ENCODE measurements around the gene TMUB2.

Gene TMUB2

DNA sequence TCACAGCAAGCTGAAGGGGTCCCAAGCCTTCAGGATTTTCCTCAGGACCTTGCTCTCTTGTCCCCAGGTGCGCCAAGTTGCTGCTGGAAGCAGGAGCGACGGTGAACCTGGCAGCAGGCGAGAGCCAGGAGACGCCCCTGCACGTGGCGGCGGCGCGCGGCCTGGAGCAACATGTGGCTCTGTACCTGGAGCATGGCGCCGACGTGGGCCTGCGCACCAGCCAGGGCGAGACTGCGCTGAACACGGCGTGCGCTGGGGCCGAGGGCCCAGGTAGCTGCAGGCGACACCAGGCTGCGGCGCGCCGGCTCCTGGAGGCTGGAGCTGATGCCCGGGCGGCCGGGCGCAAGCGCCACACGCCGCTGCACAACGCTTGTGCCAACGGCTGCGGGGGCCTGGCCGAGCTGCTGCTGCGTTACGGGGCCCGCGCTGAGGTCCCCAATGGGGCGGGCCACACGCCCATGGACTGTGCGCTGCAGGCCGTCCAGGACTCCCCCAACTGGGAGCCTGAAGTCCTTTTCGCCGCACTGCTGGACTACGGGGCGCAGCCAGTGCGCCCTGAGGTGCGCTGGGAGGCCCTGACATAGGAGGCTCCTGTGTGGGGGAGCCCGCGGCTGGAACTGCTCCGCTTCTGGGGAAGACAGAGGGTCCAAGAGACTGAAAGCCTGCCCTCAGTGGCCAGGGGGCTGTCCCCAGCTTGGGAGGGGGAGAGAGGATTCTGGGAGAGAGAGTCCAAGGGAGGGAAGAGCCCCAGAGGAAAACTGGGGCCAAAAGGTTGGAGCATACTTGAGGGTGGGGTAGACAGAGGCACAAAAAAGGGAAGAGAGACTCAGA is 9.9 kb upstream of the TMUB2 start:
- DNase-seq, result no peak

DNA sequence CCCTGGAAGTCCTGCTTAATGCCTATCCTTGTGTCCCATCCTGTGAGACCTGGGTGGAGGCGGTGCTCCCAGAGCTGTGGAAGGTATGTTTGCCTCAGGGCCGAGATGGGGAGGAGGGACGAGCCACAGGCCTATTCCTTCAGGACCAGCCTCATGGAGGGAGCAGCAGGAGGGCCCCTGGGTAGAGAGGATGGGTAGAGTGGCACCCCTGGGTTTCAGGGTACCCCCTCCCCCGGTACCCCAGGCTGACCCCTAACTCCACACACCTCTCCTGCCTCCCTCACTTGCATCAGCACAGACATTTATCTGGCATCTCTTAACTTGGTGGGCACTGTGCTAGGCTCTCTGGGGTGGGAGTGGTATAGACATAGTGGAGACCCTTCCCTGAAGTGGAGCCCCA is 9.1 kb upstream of the TMUB2 start:
- no peak for DNase-seq

DNA sequence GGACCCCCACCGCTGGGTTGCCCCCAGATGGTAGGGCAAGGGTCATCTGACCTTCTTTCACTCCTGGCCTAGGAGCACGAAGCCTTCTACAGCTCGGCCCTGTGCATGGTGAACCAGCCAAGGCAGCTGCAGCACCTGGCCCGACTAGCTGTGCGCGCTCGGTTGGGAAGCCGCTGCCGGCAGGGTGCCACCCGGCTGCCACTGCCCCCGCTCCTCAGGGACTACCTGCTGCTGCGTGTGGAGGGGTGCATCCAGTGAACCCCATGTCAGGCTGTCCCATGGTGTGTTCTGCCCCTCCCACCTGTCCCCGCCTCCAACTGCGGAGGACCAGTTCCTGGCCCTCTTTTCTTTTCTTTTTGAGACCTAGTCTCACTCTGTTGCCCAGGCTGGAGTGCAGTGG is 8.6 kb upstream of the TMUB2 start:
- DNase-seq, result no peak

DNA sequence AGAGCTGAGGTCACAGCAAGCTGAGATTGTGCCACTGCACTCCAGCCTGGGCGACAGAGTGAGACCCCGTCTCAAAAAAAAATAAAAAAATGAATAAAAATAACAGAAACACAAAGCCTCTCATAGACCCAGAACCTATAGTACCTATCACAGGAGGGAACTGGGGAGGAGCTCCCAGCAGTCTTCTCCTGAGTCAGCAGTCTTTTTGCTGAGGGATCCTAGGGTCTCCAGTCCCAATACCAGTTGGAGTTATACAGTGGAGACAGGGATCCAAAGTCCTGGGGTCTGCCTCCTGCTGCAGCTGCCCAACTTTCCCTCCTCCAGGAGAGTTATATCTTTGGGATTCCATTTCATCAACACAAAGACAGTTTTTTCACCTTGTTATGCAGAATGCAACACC is 3.7 kb upstream of the TMUB2 start:
- DNase-seq, result no peak

DNA sequence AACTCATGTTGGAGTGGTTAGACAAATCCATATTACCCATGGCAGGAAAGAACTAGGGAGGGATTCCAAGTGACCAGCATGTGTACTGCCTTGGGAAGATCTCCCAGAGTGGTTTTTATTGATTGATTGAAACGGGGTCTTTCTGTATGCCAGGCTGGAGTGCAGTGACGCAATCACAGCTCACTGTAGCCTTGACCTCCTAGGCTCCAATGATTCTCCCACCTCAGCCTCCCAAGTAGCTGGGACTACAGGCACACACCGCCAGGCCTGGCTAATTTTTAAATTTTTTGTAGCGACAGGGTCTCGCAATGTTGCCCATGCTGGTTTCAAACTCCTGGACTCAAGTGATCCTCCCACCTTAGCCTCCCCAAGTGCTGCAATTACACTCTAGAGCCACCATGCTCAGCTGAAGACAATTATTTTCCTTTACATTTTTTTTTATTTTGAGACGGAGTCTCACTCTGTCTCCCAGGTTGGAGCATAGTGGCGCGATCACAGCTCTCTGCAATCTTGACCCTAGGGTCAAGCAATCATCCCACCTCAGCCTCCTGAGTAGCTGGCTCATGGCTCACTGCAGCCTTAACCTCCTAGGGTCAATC is 2.5 kb upstream of the TMUB2 start:
- no peak for DNase-seq

DNA sequence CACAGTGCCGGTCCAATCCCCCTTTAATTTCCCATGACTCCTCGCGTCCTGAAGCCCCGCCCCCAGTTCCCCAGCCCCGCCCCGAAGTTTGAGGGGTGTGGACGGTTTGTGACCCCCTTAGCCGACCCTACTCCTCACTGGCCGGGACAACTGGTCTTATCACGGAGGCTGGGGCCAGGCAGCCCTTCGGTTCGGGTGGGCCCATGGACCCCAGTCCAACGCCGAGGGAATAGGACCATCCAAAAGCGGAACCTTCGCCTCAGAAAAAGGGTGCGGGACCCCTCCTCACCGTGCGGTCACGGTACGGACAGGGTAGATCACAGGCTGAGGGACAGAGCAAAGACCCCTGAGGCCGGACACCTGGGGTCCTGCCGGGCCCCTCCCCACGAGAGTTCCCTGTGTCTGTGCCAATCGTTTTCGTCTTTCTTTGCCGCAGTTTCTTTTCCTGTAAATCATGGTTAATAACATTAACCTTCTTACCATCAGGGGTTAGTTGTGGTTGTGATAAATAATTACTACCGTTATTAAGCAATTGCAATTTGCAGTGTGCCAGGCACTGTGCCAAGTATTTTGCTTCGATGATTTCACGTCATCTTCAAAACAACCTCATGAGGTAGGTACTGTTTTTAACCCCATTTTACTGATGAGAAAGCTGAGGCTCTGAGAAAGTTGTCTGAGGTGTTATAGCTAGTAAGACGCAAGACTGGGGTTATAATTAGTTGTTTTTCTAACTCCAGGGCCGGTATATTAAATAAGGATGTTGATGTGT is 543 bp downstream of the TMUB2 start:
- DNase-seq, result peak; percentile 41

DNA sequence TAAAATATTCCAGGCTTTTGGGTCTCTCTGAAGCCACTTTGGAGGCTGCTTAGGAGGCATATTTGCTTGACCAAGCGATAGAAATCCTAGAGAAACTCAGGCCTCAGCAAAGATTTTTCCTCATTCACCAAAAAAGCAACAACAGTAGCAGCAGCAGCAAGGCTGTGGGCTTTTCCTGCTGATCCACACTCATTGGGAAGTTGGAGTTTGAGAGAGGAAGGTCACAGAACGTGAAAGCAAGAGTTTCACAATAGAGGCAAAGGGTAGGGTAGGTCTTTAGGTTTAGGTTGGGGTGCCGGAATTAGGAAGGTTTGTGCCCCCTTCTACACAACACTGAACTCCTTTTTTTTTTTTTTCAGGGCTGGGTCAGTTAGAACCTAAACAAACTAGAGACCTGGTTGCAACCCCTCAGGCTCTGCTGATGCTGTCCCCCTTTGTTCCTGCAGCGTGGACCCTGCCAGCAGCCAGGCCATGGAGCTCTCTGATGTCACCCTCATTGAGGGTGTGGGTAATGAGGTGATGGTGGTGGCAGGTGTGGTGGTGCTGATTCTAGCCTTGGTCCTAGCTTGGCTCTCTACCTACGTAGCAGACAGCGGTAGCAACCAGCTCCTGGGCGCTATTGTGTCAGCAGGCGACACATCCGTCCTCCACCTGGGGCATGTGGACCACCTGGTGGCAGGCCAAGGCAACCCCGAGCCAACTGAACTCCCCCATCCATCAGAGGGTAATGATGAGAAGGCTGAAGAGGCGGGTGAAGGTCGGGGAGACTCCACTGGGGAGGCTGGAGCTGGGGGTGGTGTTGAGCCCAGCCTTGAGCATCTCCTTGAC is 2.0 kb downstream of the TMUB2 start:
- DNase-seq, result no peak

DNA sequence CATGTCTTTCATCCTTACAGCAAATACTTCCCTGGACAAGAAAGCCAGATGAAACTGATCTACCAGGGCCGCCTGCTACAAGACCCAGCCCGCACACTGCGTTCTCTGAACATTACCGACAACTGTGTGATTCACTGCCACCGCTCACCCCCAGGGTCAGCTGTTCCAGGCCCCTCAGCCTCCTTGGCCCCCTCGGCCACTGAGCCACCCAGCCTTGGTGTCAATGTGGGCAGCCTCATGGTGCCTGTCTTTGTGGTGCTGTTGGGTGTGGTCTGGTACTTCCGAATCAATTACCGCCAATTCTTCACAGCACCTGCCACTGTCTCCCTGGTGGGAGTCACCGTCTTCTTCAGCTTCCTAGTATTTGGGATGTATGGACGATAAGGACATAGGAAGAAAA is 3.7 kb downstream of the TMUB2 start:
- no peak for DNase-seq

DNA sequence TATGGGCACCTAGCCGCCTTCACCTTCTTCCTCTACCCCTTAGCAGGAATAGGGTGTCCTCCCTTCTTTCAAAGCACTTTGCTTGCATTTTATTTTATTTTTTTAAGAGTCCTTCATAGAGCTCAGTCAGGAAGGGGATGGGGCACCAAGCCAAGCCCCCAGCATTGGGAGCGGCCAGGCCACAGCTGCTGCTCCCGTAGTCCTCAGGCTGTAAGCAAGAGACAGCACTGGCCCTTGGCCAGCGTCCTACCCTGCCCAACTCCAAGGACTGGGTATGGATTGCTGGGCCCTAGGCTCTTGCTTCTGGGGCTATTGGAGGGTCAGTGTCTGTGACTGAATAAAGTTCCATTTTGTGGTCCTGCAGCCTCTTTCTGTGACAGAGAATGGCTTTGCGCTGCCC is 4.6 kb downstream of the TMUB2 start:
- no peak for DNase-seq

DNA sequence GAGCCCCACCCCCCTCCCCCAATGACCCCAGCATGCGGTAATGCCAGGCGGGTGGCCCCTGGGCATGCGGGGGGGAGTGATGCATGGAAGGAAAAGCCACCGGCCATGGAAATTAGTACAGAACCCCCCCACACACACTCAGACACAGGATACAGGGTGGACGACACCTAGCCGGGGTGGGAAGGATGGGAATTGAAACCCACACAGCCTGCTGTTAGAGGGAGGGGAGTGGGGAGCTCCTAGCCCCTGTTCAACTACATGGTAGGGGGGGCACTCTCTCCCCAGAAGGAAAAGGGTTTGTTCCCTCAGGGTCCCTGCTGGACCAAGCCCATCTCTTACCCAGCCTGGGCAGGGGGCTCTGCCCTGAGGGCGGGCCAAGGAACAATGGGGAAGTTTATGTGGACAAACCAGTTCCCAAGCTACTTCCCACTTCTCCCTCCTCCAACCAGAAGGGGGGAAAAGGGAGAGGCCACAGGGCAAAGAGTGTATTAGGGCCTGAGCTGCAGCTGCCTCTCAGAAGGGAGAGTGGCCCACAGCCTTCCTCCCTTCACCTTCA is 5.2 kb downstream of the TMUB2 start:
- no peak for DNase-seq

DNA sequence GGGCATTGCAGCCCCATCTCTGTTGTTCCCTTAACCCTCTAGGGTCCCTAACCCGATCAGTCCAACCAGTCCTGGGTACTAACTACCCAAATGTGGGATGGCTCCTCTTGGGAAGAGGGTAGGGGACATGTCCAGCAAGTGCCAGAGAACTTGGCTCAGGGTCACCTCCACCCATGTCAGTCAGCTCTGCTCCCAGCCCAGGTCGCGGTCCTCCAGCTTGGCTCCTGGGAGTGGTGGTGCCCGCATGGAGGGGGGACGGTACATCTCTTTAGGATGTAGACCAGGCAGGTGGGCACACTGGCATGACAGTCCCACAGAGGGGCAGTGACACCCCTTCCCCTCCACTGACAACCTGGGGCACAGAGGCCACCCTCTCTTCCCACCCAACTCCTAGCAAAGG is 6.0 kb downstream of the TMUB2 start:
- DNase-seq, result no peak

DNA sequence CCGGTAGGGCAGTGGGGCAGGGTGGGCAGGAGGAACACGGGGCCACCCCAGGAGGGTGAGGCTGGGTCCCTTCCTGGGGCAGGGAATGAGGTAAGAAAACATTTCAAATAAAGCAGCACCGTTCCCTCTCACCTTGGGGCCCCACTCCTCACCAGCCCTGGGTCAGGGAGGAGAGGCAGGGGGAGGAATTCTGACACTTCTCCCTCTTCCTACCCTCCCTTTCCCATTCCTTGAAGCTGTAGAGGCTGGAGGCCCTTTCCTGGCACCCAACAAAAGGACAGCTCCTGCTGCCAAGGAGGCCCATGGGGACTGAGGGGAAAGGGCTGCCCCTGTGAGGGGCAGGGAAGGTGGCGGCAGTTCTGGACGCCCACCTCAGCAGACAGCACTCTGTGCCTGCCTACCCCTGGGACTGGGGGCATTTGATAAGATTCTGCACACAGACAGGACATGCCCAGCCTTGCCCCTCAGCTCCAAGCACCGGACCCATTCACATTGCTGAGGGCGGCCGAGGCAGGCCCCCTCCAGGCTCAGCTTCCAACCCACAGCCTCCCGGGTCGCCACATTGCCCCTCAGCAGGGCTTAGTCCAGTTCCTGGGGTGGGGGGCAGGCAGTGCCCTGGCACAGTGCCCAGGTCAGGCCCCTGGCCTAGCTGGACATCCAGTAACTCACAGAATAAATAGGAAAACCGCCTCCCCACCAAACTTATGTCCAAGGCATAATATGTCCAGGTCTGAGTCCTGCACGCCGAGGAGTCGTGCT is 6.7 kb downstream of the TMUB2 start:
- DNase-seq, result no peak

DNA sequence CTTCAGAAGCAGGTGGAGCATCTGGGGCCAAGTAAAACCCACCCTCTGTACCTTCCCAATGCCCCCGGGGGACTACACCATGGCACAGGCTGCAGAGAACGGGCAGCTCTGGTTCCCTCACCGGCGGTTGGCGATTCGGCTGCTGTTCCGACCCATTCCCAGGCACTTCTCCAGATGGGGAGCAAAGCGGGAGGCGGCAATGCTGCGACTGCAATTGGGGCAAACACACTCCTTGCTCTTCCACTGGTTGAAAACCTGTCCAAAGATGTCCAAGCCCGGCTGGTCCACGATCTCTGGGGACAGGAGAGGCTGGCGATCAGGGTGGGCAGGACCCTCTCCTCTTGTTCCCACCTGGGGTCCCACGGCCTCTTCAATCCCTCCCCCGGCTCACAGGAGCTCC is 10.3 kb downstream of the TMUB2 start:
- no peak for DNase-seq

DNA sequence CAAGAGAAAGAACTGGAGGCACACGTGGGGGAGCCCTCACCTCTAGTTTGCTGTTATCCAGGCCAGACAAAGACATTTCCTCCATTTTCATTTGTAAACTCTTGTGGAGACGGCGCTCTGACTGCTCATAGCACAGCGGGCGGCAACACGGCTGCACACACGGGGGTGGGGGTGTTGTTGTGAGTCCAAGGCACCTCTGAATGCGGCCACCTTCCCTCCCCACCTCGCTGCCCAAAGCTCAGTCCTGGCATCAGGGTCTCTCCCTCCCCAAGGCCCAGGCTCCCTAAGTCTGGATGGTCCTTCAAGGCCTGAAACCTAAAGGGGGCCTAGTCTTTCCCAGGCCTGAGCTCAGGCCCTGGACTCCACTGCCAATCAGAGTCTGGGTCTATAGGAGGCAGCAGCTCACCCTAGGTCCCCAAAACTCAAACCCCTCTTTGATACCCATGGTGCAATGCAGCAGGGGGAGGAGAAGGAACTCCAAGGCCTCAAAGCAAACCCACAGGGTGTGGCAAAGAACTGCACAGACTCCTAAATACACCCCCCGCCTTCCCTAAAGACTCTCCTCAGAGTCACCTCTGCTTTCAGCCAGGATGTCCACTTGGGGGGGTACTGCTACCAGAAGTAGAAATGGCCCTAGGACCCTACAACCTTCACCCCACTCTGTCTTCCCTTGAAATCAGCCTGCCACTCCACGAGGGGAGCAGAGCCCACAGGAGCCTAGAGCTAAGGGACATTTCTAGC is 11.4 kb downstream of the TMUB2 start:
- DNase-seq, result peak; percentile 19

DNA sequence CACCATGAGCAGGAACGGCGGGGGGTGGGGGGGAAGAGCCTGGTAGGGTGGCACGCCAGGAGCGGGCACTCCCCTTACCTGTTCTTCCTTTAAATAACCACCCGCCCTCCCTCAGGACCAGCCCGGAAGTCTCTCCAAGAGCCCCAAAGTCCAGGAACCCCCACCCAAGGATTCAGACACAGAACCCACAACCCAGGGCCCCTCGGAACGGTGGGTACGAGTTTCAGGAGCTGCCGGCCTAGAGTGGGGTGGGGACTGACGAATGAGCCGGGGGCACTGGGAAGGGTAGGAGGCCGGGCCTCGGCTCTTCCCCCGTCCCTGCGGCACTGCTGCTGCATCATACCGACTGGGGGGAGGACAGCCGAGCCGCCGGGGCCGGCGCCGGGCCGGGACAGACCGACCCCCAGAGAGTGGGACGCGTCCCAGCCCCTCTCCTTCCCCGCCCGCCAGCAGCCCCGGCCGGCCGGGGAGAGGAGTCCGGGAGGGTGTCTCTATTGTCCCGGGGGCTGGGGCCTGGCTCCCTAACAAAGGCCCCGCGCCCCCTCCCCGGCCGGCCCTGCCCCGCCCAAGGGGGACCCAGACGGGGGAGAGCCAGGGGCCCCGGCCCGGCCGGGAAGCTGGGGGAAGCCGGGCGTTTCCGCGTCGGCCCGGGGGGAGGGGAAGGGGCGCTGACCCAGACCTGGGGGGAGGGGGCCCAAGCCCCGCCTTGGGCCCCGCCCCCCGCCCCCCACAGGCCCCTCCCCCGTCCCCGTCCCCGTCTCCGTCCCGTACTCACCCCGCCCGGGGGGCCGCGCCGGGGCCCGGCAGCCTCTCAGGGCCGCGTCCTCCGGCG is 12.2 kb downstream of the TMUB2 start:
- peak; percentile 45 for DNase-seq

DNA sequence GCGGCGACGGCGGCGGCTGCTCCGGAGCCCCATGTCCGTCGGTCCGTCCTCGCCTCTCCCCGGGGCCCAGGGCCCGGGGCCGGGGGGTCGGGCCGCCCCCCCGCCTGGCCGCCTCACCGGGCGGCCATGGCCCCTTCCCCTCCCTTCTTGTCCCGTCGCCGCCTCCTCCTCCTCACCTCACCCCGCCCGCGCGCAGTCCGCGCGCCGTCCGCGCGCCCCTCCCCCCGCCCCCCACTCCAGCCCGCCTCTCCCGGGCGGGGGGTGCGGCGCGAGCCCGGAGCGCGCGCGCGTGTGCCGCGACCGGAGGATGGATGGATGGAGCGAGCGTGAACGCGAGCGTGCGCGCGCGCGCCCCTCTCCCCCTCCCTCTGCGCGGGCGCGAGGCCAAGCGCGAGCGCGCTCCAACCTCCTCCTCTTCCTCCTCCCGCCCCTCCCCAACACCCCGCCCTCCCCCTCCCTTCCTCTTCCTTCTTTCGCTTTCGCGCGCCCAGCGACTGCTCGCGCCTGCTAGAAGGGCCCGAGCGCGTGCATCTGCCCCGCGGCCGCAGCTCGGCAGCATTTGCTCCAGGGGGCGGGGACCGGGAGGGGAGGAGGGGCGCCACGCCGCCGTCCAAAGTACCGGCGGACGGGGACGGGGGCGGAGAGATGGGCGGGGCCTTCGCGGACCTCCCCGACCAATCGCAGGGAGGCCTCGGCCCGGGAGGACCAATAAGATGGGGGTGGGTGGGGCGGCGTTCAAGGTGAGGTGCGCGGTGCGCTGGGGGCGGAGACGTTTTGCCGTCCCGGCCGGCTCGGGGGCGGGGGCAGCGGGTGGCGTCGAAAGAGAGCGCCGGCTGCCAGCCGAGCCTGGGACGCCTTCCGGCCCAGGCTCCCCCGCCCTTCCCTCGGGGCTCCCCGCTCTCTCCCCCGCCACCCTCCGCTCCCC is 13.0 kb downstream of the TMUB2 start, which contains the start of gene ATXN7L3:
ATXN7L3 (minus strand) TSS at position 332 of the 925 bp plus-strand sequence. CDS start 1,814 bp downstream, outside the sequence.
- peak; percentile 97 for DNase-seq

DNA sequence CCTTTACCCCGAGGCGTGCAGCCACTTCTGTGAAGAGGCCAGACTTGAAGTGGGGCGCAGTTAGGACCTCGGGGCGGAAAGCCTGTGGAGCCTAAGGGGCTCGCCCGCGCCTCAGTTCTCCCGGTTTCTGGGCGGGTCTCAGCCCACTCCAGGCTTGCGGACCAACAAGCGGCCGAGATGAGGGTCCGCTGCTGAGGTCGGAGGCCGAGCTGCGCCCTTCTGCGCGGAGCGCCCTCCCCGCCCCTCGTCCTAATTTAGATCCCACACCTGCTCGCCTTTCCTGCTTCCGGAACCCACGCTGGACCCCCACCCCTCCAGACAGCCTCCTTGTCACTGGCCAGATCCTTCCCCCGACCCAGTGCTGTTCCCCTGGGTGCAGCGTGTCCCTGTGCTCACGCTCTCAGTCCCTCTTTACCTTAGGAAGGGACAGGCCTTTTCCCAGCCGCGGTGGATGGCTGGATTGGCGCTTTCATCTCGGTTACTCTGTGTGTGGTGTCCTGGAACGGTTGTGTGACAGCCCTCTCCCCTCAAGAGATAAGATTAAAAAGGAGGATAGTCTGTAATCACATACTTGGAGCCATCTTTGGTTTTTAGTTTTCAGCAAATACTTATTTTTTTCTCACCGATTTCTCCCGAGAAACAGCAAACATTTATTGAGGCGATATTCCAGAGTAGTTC is 13.8 kb downstream of the TMUB2 start:
- DNase-seq, result no peak

DNA sequence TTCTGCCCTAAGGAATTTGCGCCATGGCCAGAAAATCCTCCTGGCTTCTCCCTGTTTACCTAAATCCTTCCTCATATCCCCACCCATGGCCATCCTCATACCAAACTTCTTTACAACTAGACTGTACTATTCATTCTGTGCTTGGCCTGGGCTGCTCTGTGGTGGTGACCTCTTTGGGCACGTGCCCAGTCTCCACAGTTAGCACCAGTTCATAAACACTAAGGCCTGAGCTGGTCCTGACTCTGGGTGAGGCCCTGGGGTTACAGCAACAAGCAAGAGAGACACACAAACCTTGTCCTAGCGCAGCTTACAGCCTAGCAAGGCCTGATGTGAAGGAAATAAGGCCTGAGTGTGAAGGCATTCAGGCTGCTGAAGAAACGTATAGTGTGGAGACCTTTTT is 16.0 kb downstream of the TMUB2 start:
- no peak for DNase-seq
